ENCODE data around the gene ST7. TPM values are rescaled to one million over a fixed set of nuclear protein-coding genes. Genes with fewer than 3 reads are reported as not detected.

The ST7 gene
- total RNA-seq, 1 experiment from 2014 or later: 12.9 TPM

DNA sequence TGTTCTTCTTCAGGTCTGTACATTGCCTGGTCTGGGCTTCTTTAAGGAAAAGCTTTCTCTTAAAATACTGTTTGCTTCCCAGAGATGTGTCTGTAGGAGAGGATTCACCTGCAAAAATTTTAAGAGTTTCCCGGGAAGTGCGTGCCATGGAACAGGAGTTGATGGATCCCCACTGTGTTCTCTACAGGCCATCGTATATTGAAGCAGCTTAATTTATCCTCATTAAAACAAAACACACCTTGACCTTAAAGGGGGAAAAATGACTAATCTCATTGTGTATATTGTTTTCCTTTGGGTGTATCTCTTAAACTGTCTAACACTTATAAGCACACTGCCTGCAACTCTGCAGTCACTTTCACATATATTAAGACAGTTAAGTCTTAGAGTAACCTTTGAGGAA, 111.4 kb downstream of the ST7 start:
- no peak for DNase-seq
- H2BK20ac ChIP-seq (ENCODE audit: low read depth, low read length, poor library complexity, severe bottlenecking): no peak overlapping the region
- H3K23me2 ChIP-seq (ENCODE audit: insufficient read length, low read depth, low read length, poor library complexity, severe bottlenecking): no peaks in the 10 kb centered on the region
- H2BK5ac ChIP-seq (ENCODE audit: insufficient read length, low read length): no peak overlapping the region
- H4K5ac ChIP-seq (ENCODE audit: insufficient read length, low read depth, low read length): no peak overlapping the region
- TF ChIP-seq, protein P1, sequence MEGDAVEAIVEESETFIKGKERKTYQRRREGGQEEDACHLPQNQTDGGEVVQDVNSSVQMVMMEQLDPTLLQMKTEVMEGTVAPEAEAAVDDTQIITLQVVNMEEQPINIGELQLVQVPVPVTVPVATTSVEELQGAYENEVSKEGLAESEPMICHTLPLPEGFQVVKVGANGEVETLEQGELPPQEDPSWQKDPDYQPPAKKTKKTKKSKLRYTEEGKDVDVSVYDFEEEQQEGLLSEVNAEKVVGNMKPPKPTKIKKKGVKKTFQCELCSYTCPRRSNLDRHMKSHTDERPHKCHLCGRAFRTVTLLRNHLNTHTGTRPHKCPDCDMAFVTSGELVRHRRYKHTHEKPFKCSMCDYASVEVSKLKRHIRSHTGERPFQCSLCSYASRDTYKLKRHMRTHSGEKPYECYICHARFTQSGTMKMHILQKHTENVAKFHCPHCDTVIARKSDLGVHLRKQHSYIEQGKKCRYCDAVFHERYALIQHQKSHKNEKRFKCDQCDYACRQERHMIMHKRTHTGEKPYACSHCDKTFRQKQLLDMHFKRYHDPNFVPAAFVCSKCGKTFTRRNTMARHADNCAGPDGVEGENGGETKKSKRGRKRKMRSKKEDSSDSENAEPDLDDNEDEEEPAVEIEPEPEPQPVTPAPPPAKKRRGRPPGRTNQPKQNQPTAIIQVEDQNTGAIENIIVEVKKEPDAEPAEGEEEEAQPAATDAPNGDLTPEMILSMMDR (conservative IDR thresholded peaks at IDR 0.05): no peak
- H3K27ac Mint-ChIP-seq: no peak overlapping the region; a peak in 1 of 7 replicates
- no peaks in the 10 kb centered on the region for H3K27me3 ChIP-seq (ENCODE audit: insufficient read depth, low read length)
- H4K91ac ChIP-seq (ENCODE audit: insufficient read length, low read depth, low read length): no peak overlapping the region
- peaks cover 4% of the 10 kb centered on the region; the same call in 1 of the 2 replicates for H3K4me1 ChIP-seq (ENCODE audit: insufficient read depth, low read length)
- H3K27ac ChIP-seq (ENCODE audit: insufficient read length, low read depth, low read length): no peak overlapping the region
- H3K14ac ChIP-seq (ENCODE audit: insufficient read depth, low read length): no peak overlapping the region
- H2AK5ac ChIP-seq (ENCODE audit: insufficient read length, low read length): no peak overlapping the region
- H3K79me2 ChIP-seq (ENCODE audit: insufficient read depth, low read length): no peaks in the 10 kb centered on the region
- H3K27me3 Mint-ChIP-seq (ENCODE audit: low read depth): no peaks in the 10 kb centered on the region
- H3K4ac ChIP-seq (ENCODE audit: low read depth, low read length): no peak overlapping the region
- H3K36me3 Mint-ChIP-seq (ENCODE audit: insufficient read depth in 1 of 3, low read depth in 3 of 3): no peaks in the 10 kb centered on the region
- no peak overlapping the region for H2BK120ac ChIP-seq (ENCODE audit: low read depth, low read length, poor library complexity, severe bottlenecking)
- H2BK12ac ChIP-seq (ENCODE audit: insufficient read length, low read depth, low read length): no peak overlapping the region
- no peaks in the 10 kb centered on the region for H3K9me3 Mint-ChIP-seq
- H3K23ac ChIP-seq (ENCODE audit: insufficient read length, low read depth, low read length): no peak overlapping the region
- H3K4me3 Mint-ChIP-seq: no peak overlapping the region
- H4K8ac ChIP-seq (replicated peaks; ENCODE audit: insufficient read length, low read depth, low read length): no peak overlapping the region
- H3K56ac ChIP-seq (ENCODE audit: insufficient read length, low read depth, low read length): no peak overlapping the region
- H3K79me1 ChIP-seq (ENCODE audit: insufficient read depth, low read depth, low read length, poor library complexity, severe bottlenecking): no peaks in the 10 kb centered on the region
- no CpG with 5 or more reads among the region's 3 CpGs for WGBS (ENCODE audit: extremely low coverage, insufficient read length, low lambda C conversion rate)
- no peak overlapping the region for H2AFZ ChIP-seq (ENCODE audit: low read length)
- peaks cover 24 to 31% of the 10 kb centered on the region in 2 experiments for H3K4me1 Mint-ChIP-seq
- H3T11ph ChIP-seq (ENCODE audit: low read length): no peak overlapping the region
- H3K4me2 ChIP-seq (ENCODE audit: insufficient read depth, insufficient read length, low read length): no peak overlapping the region
- H3K9ac ChIP-seq (ENCODE audit: extremely low read depth, insufficient read length, low read length): no peak overlapping the region
- no peak overlapping the region for H2BK15ac ChIP-seq (ENCODE audit: low read depth, low read length)
- H3K9me3 ChIP-seq (ENCODE audit: control insufficient read depth, low read depth, low read length): no peaks in the 10 kb centered on the region
- H3K18ac ChIP-seq (ENCODE audit: insufficient read length, low read depth, low read length): no peak overlapping the region
- H4K20me1 ChIP-seq (ENCODE audit: control insufficient read depth, insufficient read depth, insufficient read length): no peaks in the 10 kb centered on the region
